ENCODE data around the gene DLX2. TPM values are rescaled to one million over a fixed set of nuclear protein-coding genes. Genes with fewer than 3 reads are reported as not detected.

DLX2 gene
- total and polyA plus RNA-seq, 2 of the 13 experiments (the other 11 are each of a cell fraction or from before 2014, with no cell fraction given), result 0.07 to 0.15 TPM

GRCh38 chr2:172086241-172087206 is 16.2 kb downstream of the DLX2 start:
- intact Hi-C loops (cut with micrococcal nuclease; ENCODE audit: unreplicated experiment), result loop anchor here (5.0 kb wide), 1 partner anchor 34 kb away; no protein-coding TSS in a partner anchor
- in situ Hi-C loops (cut with HindIII; ENCODE audit: extremely low pct_ligation_motif_present, low pct_unique_long_range_greater_than_20kb), result no loop called here
- H3K27me3 ChIP-seq (ENCODE audit: control insufficient read depth in 1 of 2, insufficient read depth in 2 of 2, low read length in 2 of 2), result peaks cover 20 to 94% of the 10 kb centered on the region in 2 experiments; a peak in 4 of 5 replicates
- CTCF ChIA-PET (ENCODE audit: low intra/inter-chr PET ratio, low total read pairs), result interaction anchor here (0.9 kb wide), 1 partner anchor 17 kb away, joined by 3 read pairs; no protein-coding TSS in a partner anchor
- peak overlapping the region; percentile 7 for H3K9ac ChIP-seq (ENCODE audit: insufficient read depth, low read depth, low read length)
- no peaks in the 10 kb centered on the region for H3K9me3 ChIP-seq (ENCODE audit: low read length)
- peak overlapping the region; percentile 98 for H3K4me2 ChIP-seq (ENCODE audit: low read depth, low read length)
- DNase-seq (ENCODE audit: low spot score) (peak; percentile 55), ATAC-seq (peak; percentile 54), FAIRE-seq (peak; percentile 56)
- POLR2A ChIA-PET, result interaction anchor here (0.8 to 4.9 kb wide), 5 partner anchors 9 to 34 kb away, joined by 3 to 42 read pairs (median 5); partner anchors contain the start of gene DLX2
- no peak overlapping the region for H2AFZ ChIP-seq (ENCODE audit: low read length)
- H3K36me3 ChIP-seq (replicated peaks in 1 of 2; ENCODE audit: control insufficient read depth in 1 of 2, insufficient read depth in 2 of 2, low read length in 2 of 2), result no peaks in the 10 kb centered on the region
- 8% methylated on average over 54 of the region's 54 CpGs for WGBS (ENCODE audit: low lambda C conversion rate)
- no TSS peak for BruUV-seq (replicated peaks)
- peak overlapping the region; percentile 60 to 82 (median 64) for H3K4me3 ChIP-seq (replicated peaks in 1 of 3; ENCODE audit: insufficient read depth in 1 of 3, low read depth in 2 of 3, low read length in 3 of 3)
- H3K79me2 ChIP-seq (ENCODE audit: insufficient read depth, low read length), result no peaks in the 10 kb centered on the region
- no peak overlapping the region for H3K27ac ChIP-seq (ENCODE audit: extremely low read length, insufficient read depth, low read length)
- H4K20me1 ChIP-seq (ENCODE audit: insufficient read depth, low read length), result peaks cover 3% of the 10 kb centered on the region; the same call in 1 of the 2 replicates
- H3K4me1 ChIP-seq (ENCODE audit: insufficient read depth, low read length), result peaks cover 76% of the 10 kb centered on the region
- TF ChIP-seq ZNF224 (CRISPR knock-in tag; IDR thresholded peaks at IDR 0.05) (0 out of 2 replicates have a peak, but pooled peaks have one; percentile 68), ZNF558 (CRISPR knock-in tag; IDR thresholded peaks at IDR 0.05; ENCODE audit: borderline replicate concordance) (0 out of 2 replicates have a peak, but pooled peaks have one; percentile 29), CBX2 (IDR thresholded peaks at IDR 0.05; ENCODE audit: low read depth, low read length) (peak; percentile 82), CBX2 (CRISPR knock-in tag; IDR thresholded peaks at IDR 0.05; ENCODE audit: low read depth) (peak; percentile 70; the same call in 1 of the 2 replicates), ZFP36L1 (CRISPR knock-in tag; IDR thresholded peaks at IDR 0.05) (no peak), EED (CRISPR knock-in tag; IDR thresholded peaks at IDR 0.05) (no peak; the same call in 1 of the 2 replicates), ZNF703 (CRISPR knock-in tag; IDR thresholded peaks at IDR 0.05; ENCODE audit: borderline replicate concordance) (no peak), ZNF280D (CRISPR knock-in tag; IDR thresholded peaks at IDR 0.05) (no peak), TBX2 (CRISPR knock-in tag; IDR thresholded peaks at IDR 0.05; ENCODE audit: borderline replicate concordance) (peak; percentile 22; the same call in 1 of the 2 replicates), SOX13 (IDR thresholded peaks at IDR 0.05) (no peak), SOX13 (CRISPR knock-in tag; conservative IDR thresholded peaks at IDR 0.05 in 1 of 2, IDR thresholded peaks at IDR 0.05 in 1 of 2) (peak in 1 of 2 experiments; percentile 20; a peak in 1 of 4 replicates), KDM2A (CRISPR knock-in tag; IDR thresholded peaks at IDR 0.05; ENCODE audit: borderline replicate concordance, low read depth) (peak; percentile 22; the same call in 1 of the 2 replicates), MED8 (CRISPR knock-in tag; IDR thresholded peaks at IDR 0.05; ENCODE audit: insufficient replicate concordance) (no peak), SP4 (CRISPR knock-in tag; IDR thresholded peaks at IDR 0.05) (no peak; the same call in 1 of the 2 replicates), BHLHE40 (IDR thresholded peaks at IDR 0.05; ENCODE audit: low read length) (0 out of 2 replicates have a peak, but pooled peaks have one; percentile 11), HNRNPLL (IDR thresholded peaks at IDR 0.05; ENCODE audit: low read depth, low read length, poor library complexity, severe bottlenecking) (peak; percentile 62), ZKSCAN1 (IDR thresholded peaks at IDR 0.05; ENCODE audit: low read length) (no peak)
